Measurements from ENCODE around the gene EXOC3L2. TPM values are rescaled to one million over a fixed set of nuclear protein-coding genes. Genes with fewer than 3 reads are reported as not detected.

Gene EXOC3L2
- polyA plus RNA-seq, 3 donors: not detected

DNA sequence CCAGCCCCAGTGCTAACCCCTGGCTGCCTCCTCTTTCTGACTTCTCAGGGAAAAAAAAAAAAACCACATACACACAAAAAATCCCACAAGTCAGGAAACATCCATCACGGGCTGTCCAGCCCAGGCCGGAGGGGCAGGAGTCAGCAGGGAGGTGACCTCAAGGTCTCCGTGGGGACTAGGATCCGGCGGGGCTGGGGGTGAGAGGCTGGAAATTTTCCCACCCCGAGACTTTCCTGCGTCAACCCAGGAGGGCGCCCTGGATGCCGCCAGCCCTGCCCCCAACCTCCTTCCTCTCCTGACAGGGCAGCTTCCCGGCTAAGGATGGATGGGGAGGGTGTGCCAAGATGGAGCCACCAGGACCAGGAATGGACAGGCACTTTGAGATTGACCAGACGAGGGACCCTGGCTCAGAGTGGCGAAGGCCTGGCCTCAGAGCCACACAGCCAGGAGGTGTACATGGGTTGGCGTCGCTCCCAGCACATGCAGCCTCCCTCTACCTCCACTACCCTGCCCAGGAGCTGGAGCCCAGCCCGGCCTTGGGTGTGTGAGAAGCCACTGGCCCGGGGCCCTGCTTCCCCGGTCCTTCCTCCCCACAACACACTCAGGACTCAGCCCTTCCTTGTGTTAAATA is 33.3 kb downstream of the EXOC3L2 start:
- peaks cover 50 to 63% (median 52%) of the 10 kb centered on the region in 3 donors for H3K27me3 Mint-ChIP-seq (ENCODE audit: low read depth in 3 of 3)
- Histone ChIP-seq H3K4me2 (replicated peaks; ENCODE audit: extremely low read depth, low read length, poor library complexity, severe bottlenecking) (peak overlapping the region; percentile 34), H3K4me3 (replicated peaks in 1 of 3; ENCODE audit: low read depth in 2 of 3, low read length in 3 of 3) (no peak overlapping the region), H3K27me3 (ENCODE audit: control insufficient read depth in 2 of 2, insufficient read depth in 2 of 2, low read length in 2 of 2) (peaks cover 12 to 42% of the 10 kb centered on the region in 2 donors), H2AFZ (ENCODE audit: insufficient read depth, low read depth, low read length, poor library complexity, severe bottlenecking) (peak overlapping the region; percentile 30), H3K4me1 (ENCODE audit: control insufficient read depth in 1 of 2, insufficient read depth in 2 of 2, low read length in 2 of 2) (peaks cover 0 to 10% of the 10 kb centered on the region in 2 donors), H3K27ac (ENCODE audit: low read depth in 1 of 2, low read length in 2 of 2) (no peak overlapping the region), H3K9ac (ENCODE audit: insufficient read depth, low read length, poor library complexity, severe bottlenecking) (peak overlapping the region; percentile 42), H3K9me3 (replicated peaks in 1 of 2; ENCODE audit: control insufficient read depth in 1 of 2, insufficient read depth in 1 of 2, low read length in 2 of 2) (no peaks in the 10 kb centered on the region), H3K36me3 (replicated peaks in 1 of 2; ENCODE audit: control insufficient read depth in 1 of 2, insufficient read depth in 2 of 2, low read length in 2 of 2) (no peaks in the 10 kb centered on the region), H3K79me2 (ENCODE audit: insufficient read depth, low read length) (no peaks in the 10 kb centered on the region), H4K20me1 (ENCODE audit: insufficient read depth, low read length) (no peaks in the 10 kb centered on the region)
- DNase-seq: no peak
- H3K4me3 Mint-ChIP-seq: peak overlapping the region in 1 of 2 donors; percentile 60
- TF ChIP-seq, protein P1, sequence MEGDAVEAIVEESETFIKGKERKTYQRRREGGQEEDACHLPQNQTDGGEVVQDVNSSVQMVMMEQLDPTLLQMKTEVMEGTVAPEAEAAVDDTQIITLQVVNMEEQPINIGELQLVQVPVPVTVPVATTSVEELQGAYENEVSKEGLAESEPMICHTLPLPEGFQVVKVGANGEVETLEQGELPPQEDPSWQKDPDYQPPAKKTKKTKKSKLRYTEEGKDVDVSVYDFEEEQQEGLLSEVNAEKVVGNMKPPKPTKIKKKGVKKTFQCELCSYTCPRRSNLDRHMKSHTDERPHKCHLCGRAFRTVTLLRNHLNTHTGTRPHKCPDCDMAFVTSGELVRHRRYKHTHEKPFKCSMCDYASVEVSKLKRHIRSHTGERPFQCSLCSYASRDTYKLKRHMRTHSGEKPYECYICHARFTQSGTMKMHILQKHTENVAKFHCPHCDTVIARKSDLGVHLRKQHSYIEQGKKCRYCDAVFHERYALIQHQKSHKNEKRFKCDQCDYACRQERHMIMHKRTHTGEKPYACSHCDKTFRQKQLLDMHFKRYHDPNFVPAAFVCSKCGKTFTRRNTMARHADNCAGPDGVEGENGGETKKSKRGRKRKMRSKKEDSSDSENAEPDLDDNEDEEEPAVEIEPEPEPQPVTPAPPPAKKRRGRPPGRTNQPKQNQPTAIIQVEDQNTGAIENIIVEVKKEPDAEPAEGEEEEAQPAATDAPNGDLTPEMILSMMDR (IDR thresholded peaks at IDR 0.05): no peak
- no peak overlapping the region for H3K27ac Mint-ChIP-seq
- intact Hi-C loops (cut with micrococcal nuclease): no loop called here
- WGBS (ENCODE audit: insufficient coverage): 3% methylated on average over 6 of the region's 17 CpGs
- peaks cover 0 to 4% (median 2%) of the 10 kb centered on the region in 7 donors for H3K9me3 Mint-ChIP-seq
- peaks cover 20% of the 10 kb centered on the region for H3K4me1 Mint-ChIP-seq
- peaks cover 0 to 2% of the 10 kb centered on the region in 2 donors for H3K36me3 Mint-ChIP-seq

GRCh38 chr19:45206328-45206727 is 38.9 kb downstream of the EXOC3L2 start:
- Histone ChIP-seq H3K9me3 (replicated peaks in 1 of 2; ENCODE audit: control insufficient read depth in 1 of 2, insufficient read depth in 1 of 2, low read length in 2 of 2) (no peaks in the 10 kb centered on the region), H3K27ac (ENCODE audit: low read depth in 1 of 2, low read length in 2 of 2) (no peak overlapping the region), H3K9ac (ENCODE audit: insufficient read depth, low read length, poor library complexity, severe bottlenecking) (no peak overlapping the region), H3K36me3 (replicated peaks in 1 of 2; ENCODE audit: control insufficient read depth in 1 of 2, insufficient read depth in 2 of 2, low read length in 2 of 2) (no peaks in the 10 kb centered on the region), H3K27me3 (ENCODE audit: control insufficient read depth in 2 of 2, insufficient read depth in 2 of 2, low read length in 2 of 2) (peaks cover 0 to 9% of the 10 kb centered on the region in 2 donors), H3K4me3 (replicated peaks in 1 of 3; ENCODE audit: low read depth in 2 of 3, low read length in 3 of 3) (no peak overlapping the region), H3K79me2 (ENCODE audit: insufficient read depth, low read length) (no peaks in the 10 kb centered on the region), H4K20me1 (ENCODE audit: insufficient read depth, low read length) (no peaks in the 10 kb centered on the region), H2AFZ (ENCODE audit: insufficient read depth, low read depth, low read length, poor library complexity, severe bottlenecking) (no peak overlapping the region), H3K4me2 (replicated peaks; ENCODE audit: extremely low read depth, low read length, poor library complexity, severe bottlenecking) (no peak overlapping the region), H3K4me1 (ENCODE audit: control insufficient read depth in 1 of 2, insufficient read depth in 2 of 2, low read length in 2 of 2) (peaks cover 0 to 2% of the 10 kb centered on the region in 2 donors)
- no CpG with 5 or more reads among the region's 3 CpGs for WGBS (ENCODE audit: insufficient coverage)
- H3K9me3 Mint-ChIP-seq: peaks cover 0 to 2% (median 0%) of the 10 kb centered on the region in 7 donors
- no peak for DNase-seq
- H3K27me3 Mint-ChIP-seq (ENCODE audit: low read depth in 3 of 3): peaks cover 5 to 18% (median 14%) of the 10 kb centered on the region in 3 donors
- no peak overlapping the region for H3K4me3 Mint-ChIP-seq
- intact Hi-C loops (cut with micrococcal nuclease): no loop called here
- H3K36me3 Mint-ChIP-seq: no peaks in the 10 kb centered on the region
- TF ChIP-seq, protein P1 (IDR thresholded peaks at IDR 0.05): no peak
- H3K4me1 Mint-ChIP-seq: peaks cover 11% of the 10 kb centered on the region
- no peak overlapping the region for H3K27ac Mint-ChIP-seq

Measured in CD14-positive monocyte (primary cell).